ENCODE results near the gene TNS3. TPM values are rescaled to one million over a fixed set of nuclear protein-coding genes. Genes with fewer than 3 reads are reported as not detected.
A peak's percentile ranks its signal among the peaks of the same experiment; 100 is the strongest.

The TNS3 gene
- total and polyA plus RNA-seq, 9 of the 15 experiments (the other 6 are each of a cell fraction or from before 2014, with no cell fraction given): 0.20 TPM; not detected in 8

- TF ChIP-seq, protein P1, sequence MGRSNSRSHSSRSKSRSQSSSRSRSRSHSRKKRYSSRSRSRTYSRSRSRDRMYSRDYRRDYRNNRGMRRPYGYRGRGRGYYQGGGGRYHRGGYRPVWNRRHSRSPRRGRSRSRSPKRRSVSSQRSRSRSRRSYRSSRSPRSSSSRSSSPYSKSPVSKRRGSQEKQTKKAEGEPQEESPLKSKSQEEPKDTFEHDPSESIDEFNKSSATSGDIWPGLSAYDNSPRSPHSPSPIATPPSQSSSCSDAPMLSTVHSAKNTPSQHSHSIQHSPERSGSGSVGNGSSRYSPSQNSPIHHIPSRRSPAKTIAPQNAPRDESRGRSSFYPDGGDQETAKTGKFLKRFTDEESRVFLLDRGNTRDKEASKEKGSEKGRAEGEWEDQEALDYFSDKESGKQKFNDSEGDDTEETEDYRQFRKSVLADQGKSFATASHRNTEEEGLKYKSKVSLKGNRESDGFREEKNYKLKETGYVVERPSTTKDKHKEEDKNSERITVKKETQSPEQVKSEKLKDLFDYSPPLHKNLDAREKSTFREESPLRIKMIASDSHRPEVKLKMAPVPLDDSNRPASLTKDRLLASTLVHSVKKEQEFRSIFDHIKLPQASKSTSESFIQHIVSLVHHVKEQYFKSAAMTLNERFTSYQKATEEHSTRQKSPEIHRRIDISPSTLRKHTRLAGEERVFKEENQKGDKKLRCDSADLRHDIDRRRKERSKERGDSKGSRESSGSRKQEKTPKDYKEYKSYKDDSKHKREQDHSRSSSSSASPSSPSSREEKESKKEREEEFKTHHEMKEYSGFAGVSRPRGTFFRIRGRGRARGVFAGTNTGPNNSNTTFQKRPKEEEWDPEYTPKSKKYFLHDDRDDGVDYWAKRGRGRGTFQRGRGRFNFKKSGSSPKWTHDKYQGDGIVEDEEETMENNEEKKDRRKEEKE (IDR thresholded peaks at IDR 0.05; ENCODE audit: borderline replicate concordance in 1 of 2, control insufficient read depth in 1 of 2, low read depth in 2 of 2, low read length in 1 of 2): no peak
- TF ChIP-seq ZFX (CRISPR knock-in tag; IDR thresholded peaks at IDR 0.05) (no peak), MITF (IDR thresholded peaks at IDR 0.05) (no peak), PRDM10 (IDR thresholded peaks at IDR 0.05; ENCODE audit: partially characterized antibody) (no peak), TRIM24 (IDR thresholded peaks at IDR 0.05) (no peak), ZKSCAN1 (IDR thresholded peaks at IDR 0.05; ENCODE audit: low read depth, low read length) (no peak), L3MBTL2 (IDR thresholded peaks at IDR 0.05) (0 out of 2 replicates have a peak, but pooled peaks have one; percentile 53), FIP1L1 (IDR thresholded peaks at IDR 0.05; ENCODE audit: low read depth, low read length, poor library complexity, severe bottlenecking) (peak; percentile 42)
- TF ChIP-seq, protein P2, sequence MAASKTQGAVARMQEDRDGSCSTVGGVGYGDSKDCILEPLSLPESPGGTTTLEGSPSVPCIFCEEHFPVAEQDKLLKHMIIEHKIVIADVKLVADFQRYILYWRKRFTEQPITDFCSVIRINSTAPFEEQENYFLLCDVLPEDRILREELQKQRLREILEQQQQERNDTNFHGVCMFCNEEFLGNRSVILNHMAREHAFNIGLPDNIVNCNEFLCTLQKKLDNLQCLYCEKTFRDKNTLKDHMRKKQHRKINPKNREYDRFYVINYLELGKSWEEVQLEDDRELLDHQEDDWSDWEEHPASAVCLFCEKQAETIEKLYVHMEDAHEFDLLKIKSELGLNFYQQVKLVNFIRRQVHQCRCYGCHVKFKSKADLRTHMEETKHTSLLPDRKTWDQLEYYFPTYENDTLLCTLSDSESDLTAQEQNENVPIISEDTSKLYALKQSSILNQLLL (CRISPR knock-in tag; IDR thresholded peaks at IDR 0.05; ENCODE audit: borderline replicate concordance): no peak
- TF ChIP-seq, protein P3, sequence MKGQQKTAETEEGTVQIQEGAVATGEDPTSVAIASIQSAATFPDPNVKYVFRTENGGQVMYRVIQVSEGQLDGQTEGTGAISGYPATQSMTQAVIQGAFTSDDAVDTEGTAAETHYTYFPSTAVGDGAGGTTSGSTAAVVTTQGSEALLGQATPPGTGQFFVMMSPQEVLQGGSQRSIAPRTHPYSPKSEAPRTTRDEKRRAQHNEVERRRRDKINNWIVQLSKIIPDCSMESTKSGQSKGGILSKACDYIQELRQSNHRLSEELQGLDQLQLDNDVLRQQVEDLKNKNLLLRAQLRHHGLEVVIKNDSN (CRISPR knock-in tag; IDR thresholded peaks at IDR 0.05): no peak
- TF ChIP-seq, protein P4, sequence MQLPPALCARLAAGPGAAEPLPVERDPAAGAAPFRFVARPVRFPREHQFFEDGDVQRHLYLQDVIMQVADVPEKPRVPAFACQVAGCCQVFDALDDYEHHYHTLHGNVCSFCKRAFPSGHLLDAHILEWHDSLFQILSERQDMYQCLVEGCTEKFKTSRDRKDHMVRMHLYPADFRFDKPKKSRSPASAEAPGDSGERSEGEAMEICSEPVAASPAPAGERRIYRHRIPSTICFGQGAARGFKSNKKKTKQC (CRISPR knock-in tag; IDR thresholded peaks at IDR 0.05): no peak
- TF ChIP-seq, protein P5, sequence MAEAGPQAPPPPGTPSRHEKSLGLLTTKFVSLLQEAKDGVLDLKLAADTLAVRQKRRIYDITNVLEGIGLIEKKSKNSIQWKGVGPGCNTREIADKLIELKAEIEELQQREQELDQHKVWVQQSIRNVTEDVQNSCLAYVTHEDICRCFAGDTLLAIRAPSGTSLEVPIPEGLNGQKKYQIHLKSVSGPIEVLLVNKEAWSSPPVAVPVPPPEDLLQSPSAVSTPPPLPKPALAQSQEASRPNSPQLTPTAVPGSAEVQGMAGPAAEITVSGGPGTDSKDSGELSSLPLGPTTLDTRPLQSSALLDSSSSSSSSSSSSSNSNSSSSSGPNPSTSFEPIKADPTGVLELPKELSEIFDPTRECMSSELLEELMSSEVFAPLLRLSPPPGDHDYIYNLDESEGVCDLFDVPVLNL (CRISPR knock-in tag; IDR thresholded peaks at IDR 0.05; ENCODE audit: low read depth): no peak
These were observed 327.6 kb downstream of the TNS3 start (continued) for GRCh38 chr7:47254081-47254977.
